ENCODE measurements around the gene CDKN1C. TPM values are rescaled to one million over a fixed set of nuclear protein-coding genes. Genes with fewer than 3 reads are reported as not detected.

The CDKN1C gene
- total and polyA plus RNA-seq, 9 donors = 72.3 to 363 (median 211) TPM

DNA sequence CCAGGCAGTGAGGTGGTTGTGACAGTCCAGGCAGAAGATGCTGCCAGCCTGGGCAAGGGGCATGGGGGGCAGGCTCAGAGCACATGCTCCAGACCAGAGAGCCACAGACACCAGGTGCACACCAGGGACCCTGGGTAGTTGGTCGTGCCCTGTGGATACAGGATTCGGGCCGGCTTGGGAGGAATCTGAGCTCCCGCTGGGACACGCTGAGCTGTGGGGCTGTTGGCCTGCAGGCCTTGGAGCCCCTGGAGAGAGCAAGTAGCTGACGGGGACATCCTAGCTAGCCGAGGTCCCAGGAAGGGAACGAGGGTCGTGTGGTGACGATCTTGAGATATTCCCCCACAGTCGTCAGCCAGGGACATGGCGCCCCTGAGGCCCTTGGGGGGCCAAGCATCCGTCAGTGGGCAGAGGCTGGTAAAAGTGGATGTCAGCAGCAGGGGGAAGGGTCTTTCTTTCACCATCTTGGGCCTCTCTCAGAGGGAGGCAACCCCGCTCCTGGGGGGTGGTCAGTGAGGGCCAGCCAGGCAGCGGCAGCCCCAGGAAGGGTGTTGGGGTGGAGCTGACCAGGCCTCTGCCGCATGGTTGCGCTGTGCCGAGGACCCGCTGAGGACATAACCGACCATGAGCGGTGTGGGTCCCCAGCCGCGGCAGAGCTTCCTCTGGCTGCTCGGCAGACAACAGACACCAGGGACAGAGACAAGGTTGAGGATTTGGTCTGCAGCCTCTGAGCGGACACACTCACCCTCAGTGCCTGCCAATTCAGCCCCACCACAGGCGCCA lies 44.0 kb downstream of the CDKN1C start:
- no peak for DNase-seq
- intact Hi-C loops (cut with DNase I) = no loop called here
- H3K36me3 ChIP-seq = no peaks in the 10 kb centered on the region
- H3K4me1 ChIP-seq (ENCODE audit: insufficient read depth) = no peaks in the 10 kb centered on the region
- WGBS, 3 donors = 89 to 92% (median 92%) methylated on average over 26 of the region's 26 CpGs
- H3K27me3 ChIP-seq = no peaks in the 10 kb centered on the region
- no peak for TF ChIP-seq EP300 (IDR thresholded peaks at IDR 0.05)
- H3K9me3 ChIP-seq = no peaks in the 10 kb centered on the region
- no peak overlapping the region for H3K4me3 ChIP-seq
- H3K27ac ChIP-seq = no peak overlapping the region

DNA sequence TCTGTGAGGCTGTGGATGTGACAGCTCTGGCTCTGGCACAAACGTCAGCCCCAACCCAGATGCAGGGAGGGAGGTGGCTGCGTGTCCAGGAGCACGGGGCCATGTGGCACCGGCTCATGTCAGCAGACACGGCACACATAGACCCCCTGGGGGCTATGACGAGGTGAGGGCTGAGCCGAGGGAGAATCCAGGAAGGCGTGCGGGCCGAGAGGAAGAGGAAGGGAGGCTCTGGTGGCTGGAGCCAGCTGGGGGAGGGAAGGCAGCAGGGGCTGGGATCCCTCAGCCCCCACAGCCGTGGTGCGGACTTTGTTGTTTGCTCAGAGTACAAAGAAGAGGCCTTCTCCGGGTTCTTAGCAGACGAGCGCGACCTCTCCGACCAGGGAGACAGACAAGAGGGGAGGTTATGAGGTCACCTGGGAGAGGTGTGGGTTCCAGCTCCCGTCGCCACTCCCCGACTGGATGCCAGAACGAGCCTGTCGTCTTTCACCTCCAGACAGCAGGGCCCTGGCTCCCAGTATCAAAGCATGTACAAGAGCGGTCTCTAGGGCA lies 46.1 kb downstream of the CDKN1C start:
- no peak for TF ChIP-seq EP300 (IDR thresholded peaks at IDR 0.05)
- no peak for TF ChIP-seq POLR2A (IDR thresholded peaks at IDR 0.05)
- TF ChIP-seq, protein P1, sequence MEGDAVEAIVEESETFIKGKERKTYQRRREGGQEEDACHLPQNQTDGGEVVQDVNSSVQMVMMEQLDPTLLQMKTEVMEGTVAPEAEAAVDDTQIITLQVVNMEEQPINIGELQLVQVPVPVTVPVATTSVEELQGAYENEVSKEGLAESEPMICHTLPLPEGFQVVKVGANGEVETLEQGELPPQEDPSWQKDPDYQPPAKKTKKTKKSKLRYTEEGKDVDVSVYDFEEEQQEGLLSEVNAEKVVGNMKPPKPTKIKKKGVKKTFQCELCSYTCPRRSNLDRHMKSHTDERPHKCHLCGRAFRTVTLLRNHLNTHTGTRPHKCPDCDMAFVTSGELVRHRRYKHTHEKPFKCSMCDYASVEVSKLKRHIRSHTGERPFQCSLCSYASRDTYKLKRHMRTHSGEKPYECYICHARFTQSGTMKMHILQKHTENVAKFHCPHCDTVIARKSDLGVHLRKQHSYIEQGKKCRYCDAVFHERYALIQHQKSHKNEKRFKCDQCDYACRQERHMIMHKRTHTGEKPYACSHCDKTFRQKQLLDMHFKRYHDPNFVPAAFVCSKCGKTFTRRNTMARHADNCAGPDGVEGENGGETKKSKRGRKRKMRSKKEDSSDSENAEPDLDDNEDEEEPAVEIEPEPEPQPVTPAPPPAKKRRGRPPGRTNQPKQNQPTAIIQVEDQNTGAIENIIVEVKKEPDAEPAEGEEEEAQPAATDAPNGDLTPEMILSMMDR (IDR thresholded peaks at IDR 0.05) = no peak
- H3K36me3 ChIP-seq = no peaks in the 10 kb centered on the region
- intact Hi-C loops (cut with DNase I) = loop anchor here in 1 of 4 donors (5.0 kb wide), 1 partner anchor 38 kb away; no protein-coding TSS in a partner anchor
- DNase-seq = no peak
- H3K27ac ChIP-seq = no peak overlapping the region
- H3K4me3 ChIP-seq = no peak overlapping the region
- H3K27me3 ChIP-seq = no peaks in the 10 kb centered on the region
- H3K4me1 ChIP-seq (ENCODE audit: insufficient read depth) = peaks cover 6% of the 10 kb centered on the region
- 70 to 82% (median 78%) methylated on average over 23 of the region's 23 CpGs for WGBS, 3 donors
- no peaks in the 10 kb centered on the region for H3K9me3 ChIP-seq

- 86 to 89% (median 86%) methylated on average over 10 to 25 of the region's 25 CpGs for WGBS, 3 donors
- H3K4me1 ChIP-seq (ENCODE audit: insufficient read depth) = peaks cover 8% of the 10 kb centered on the region
- H3K4me3 ChIP-seq = no peak overlapping the region
- intact Hi-C loops (cut with DNase I) = loop anchor here in 1 of 4 donors (5.0 kb wide), 1 partner anchor 39 kb away; no protein-coding TSS in a partner anchor
- H3K27me3 ChIP-seq = no peaks in the 10 kb centered on the region
- no peaks in the 10 kb centered on the region for H3K36me3 ChIP-seq
- no peak for DNase-seq
- H3K27ac ChIP-seq = no peak overlapping the region
- H3K9me3 ChIP-seq = no peaks in the 10 kb centered on the region
- TF ChIP-seq, protein P1 (IDR thresholded peaks at IDR 0.05) = no peak
- TF ChIP-seq POLR2A (IDR thresholded peaks at IDR 0.05) (no peak), EP300 (IDR thresholded peaks at IDR 0.05) (no peak)
Measured at GRCh38 chr11:2838676-2839294, 46.8 kb downstream of the CDKN1C start.

- Histone ChIP-seq H3K27me3 (no peaks in the 10 kb centered on the region), H3K27ac (no peak overlapping the region), H3K4me3 (no peak overlapping the region), H3K4me1 (ENCODE audit: insufficient read depth) (peaks cover 8% of the 10 kb centered on the region), H3K36me3 (no peaks in the 10 kb centered on the region), H3K9me3 (no peaks in the 10 kb centered on the region)
- no peak for DNase-seq
- intact Hi-C loops (cut with DNase I) = loop anchor here in 1 of 4 donors (5.0 kb wide), 1 partner anchor 39 kb away; no protein-coding TSS in a partner anchor
- TF ChIP-seq POLR2A (IDR thresholded peaks at IDR 0.05) (no peak), EP300 (IDR thresholded peaks at IDR 0.05) (no peak)
- TF ChIP-seq, protein P1 (IDR thresholded peaks at IDR 0.05) = no peak
- 68 to 76% (median 70%) methylated on average over 11 of the region's 11 CpGs for WGBS, 3 donors
Measured at GRCh38 chr11:2838091-2838490, 47.5 kb downstream of the CDKN1C start.
